ENCODE data around the gene BLCAP. TPM values are rescaled to one million over a fixed set of nuclear protein-coding genes. Genes with fewer than 3 reads are reported as not detected.
A peak's percentile ranks its signal among the peaks of the same experiment; 100 is the strongest.

The BLCAP gene
- total RNA-seq, 1 experiment from 2014 or later = 54.3 TPM

DNA sequence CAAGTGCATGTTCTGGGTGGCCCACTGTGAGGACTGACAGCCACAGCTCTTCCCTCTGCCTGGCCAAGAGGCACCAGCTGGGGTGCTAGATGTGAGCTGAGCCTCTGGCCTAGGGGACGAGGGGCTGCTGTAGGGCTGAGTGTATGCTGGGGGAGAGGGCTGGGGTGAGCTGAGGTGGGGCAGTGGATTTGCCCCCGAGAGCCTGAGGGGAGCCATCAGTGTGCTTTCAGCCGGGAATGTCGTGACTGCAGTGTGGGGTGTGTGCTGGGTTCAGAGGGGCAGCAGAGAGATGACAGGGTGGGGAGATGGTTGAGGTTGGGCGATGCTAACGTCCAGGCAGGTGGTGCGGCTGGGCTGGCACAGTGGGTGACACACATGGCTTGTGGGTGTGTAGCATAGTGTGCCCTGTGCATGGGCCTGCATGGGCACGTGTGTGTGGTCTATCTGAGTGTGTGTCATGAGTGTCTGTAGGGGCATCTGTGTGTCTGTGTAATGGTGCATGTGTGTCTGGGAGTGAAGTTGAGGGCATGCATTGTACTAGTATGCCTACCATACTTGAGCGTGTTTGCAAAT lies 46.0 kb upstream of the BLCAP start:
- Histone ChIP-seq H3K79me1 (ENCODE audit: insufficient read depth, low read depth, low read length, poor library complexity, severe bottlenecking) (no peaks in the 10 kb centered on the region), H3K18ac (ENCODE audit: insufficient read length, low read depth, low read length) (no peak overlapping the region), H3K9ac (ENCODE audit: extremely low read depth, insufficient read length, low read length) (no peak overlapping the region), H2BK20ac (ENCODE audit: low read depth, low read length, poor library complexity, severe bottlenecking) (no peak overlapping the region), H3K27ac (ENCODE audit: insufficient read length, low read depth, low read length) (no peak overlapping the region), H3K4me1 (ENCODE audit: insufficient read depth, low read length) (no peaks in the 10 kb centered on the region; the same call in 1 of the 2 replicates), H4K5ac (ENCODE audit: insufficient read length, low read depth, low read length) (no peak overlapping the region), H2BK120ac (ENCODE audit: low read depth, low read length, poor library complexity, severe bottlenecking) (no peak overlapping the region), H4K91ac (ENCODE audit: insufficient read length, low read depth, low read length) (no peak overlapping the region), H3K4ac (ENCODE audit: low read depth, low read length) (no peak overlapping the region), H4K20me1 (ENCODE audit: control insufficient read depth, insufficient read depth, insufficient read length) (no peaks in the 10 kb centered on the region), H3K4me2 (ENCODE audit: insufficient read depth, insufficient read length, low read length) (no peak overlapping the region), H2BK12ac (ENCODE audit: insufficient read length, low read depth, low read length) (no peak overlapping the region), H3K23ac (ENCODE audit: insufficient read length, low read depth, low read length) (no peak overlapping the region), H2BK5ac (ENCODE audit: insufficient read length, low read length) (no peak overlapping the region), H2AK5ac (ENCODE audit: insufficient read length, low read length) (no peak overlapping the region), H3K14ac (ENCODE audit: insufficient read depth, low read length) (no peak overlapping the region), H3K56ac (ENCODE audit: insufficient read length, low read depth, low read length) (no peak overlapping the region), H2AFZ (ENCODE audit: low read length) (no peak overlapping the region), H4K8ac (replicated peaks; ENCODE audit: insufficient read length, low read depth, low read length) (no peak overlapping the region), H3K9me3 (ENCODE audit: control insufficient read depth, low read depth, low read length) (no peaks in the 10 kb centered on the region), H3T11ph (ENCODE audit: low read length) (no peak overlapping the region), H2BK15ac (ENCODE audit: low read depth, low read length) (no peak overlapping the region), H3K27me3 (ENCODE audit: insufficient read depth, low read length) (no peaks in the 10 kb centered on the region), H3K79me2 (ENCODE audit: insufficient read depth, low read length) (no peaks in the 10 kb centered on the region), H3K23me2 (ENCODE audit: insufficient read length, low read depth, low read length, poor library complexity, severe bottlenecking) (no peaks in the 10 kb centered on the region)
- WGBS (ENCODE audit: extremely low coverage, insufficient read length, low lambda C conversion rate) = no CpG with 5 or more reads among the region's 9 CpGs
- Mint-ChIP-seq H3K36me3 (ENCODE audit: insufficient read depth in 1 of 3, low read depth in 3 of 3) (no peaks in the 10 kb centered on the region; a peak in 1 of 7 replicates), H3K27me3 (ENCODE audit: low read depth) (peaks cover 5% of the 10 kb centered on the region), H3K9me3 (no peaks in the 10 kb centered on the region; a peak in 2 of 5 replicates), H3K4me1 (peaks cover 14 to 23% of the 10 kb centered on the region in 2 experiments), H3K4me3 (peak overlapping the region in 1 of 2 experiments; percentile 22; a peak in 1 of 5 replicates), H3K27ac (no peak overlapping the region)
- peak; percentile 9 for DNase-seq
- TF ChIP-seq, protein P1, sequence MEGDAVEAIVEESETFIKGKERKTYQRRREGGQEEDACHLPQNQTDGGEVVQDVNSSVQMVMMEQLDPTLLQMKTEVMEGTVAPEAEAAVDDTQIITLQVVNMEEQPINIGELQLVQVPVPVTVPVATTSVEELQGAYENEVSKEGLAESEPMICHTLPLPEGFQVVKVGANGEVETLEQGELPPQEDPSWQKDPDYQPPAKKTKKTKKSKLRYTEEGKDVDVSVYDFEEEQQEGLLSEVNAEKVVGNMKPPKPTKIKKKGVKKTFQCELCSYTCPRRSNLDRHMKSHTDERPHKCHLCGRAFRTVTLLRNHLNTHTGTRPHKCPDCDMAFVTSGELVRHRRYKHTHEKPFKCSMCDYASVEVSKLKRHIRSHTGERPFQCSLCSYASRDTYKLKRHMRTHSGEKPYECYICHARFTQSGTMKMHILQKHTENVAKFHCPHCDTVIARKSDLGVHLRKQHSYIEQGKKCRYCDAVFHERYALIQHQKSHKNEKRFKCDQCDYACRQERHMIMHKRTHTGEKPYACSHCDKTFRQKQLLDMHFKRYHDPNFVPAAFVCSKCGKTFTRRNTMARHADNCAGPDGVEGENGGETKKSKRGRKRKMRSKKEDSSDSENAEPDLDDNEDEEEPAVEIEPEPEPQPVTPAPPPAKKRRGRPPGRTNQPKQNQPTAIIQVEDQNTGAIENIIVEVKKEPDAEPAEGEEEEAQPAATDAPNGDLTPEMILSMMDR (conservative IDR thresholded peaks at IDR 0.05) = no peak
